Psoas muscle (tissue), 8 donors: Measurements from ENCODE around the gene CYP3A5. TPM values are rescaled to one million over a fixed set of nuclear protein-coding genes. Genes with fewer than 3 reads are reported as not detected.
"Not testable (repeated sequence)": the region's sequence is repeated elsewhere in the genome, so short reads cannot be mapped to it uniquely, and the experiment has no call there.

Experiments used
- ATAC-seq, 4 donors: fragments of 200-7000 bp; cut with Tn5 transposase; one replicate each; pipeline ENCODE4 v1.9.1; 2020; ENCODE audit warnings: moderate library complexity in 3 of 4, mild to moderate bottlenecking in 2 of 4
- DNase-seq, 2 donors: peaks; one replicate each; pipeline ENCODE4 v3.0.0-alpha.2; 2020
- H3K27ac ChIP-seq: fragments of 200-600 bp; one replicate; pipeline ENCODE4 v1.8.0; 2022
- H3K27me3 ChIP-seq, 3 donors: fragments of 200-600 bp in 1 of 3; one replicate each; pipeline versions ENCODE4 v1.6.1 to v1.8.0; 2013 to 2022; ENCODE audit warnings: low read length in 2 of 3, mild to moderate bottlenecking in 2 of 3, moderate library complexity in 1 of 3; ENCODE audit not compliant: insufficient read depth in 3 of 3
- H3K36me3 ChIP-seq, 2 donors: fragments of 200-600 bp in 1 of 2; one replicate each; pipeline versions ENCODE4 v1.6.1 to v1.8.0; 2013 to 2022; ENCODE audit warnings: low read depth in 1 of 2, mild to moderate bottlenecking in 1 of 2, moderate library complexity in 1 of 2; ENCODE audit not compliant: insufficient read depth in 1 of 2
- H3K4me1 ChIP-seq: fragments of 200-600 bp; one replicate; pipeline ENCODE4 v1.8.0; 2022
- H3K4me3 ChIP-seq: fragments of 200-600 bp; one replicate; pipeline ENCODE4 v1.8.0; 2022; ENCODE audit warnings: mild to moderate bottlenecking
- H3K9me3 ChIP-seq: fragments of 200-600 bp; one replicate; pipeline ENCODE4 v1.8.0; 2022
- WGBS, 3 donors: extraction: QIAGEN DNeasy Blood & Tissue Kit; methylation state at CpG; one replicate each; pipeline versions ENCODE4 v1.1.6 to v1.1.7; 2013; 5-methylcytosine and 5-hydroxymethylcytosine counted together
- intact Hi-C, 2 donors: fragments of 100-400 bp; cut with DNase I; formaldehyde crosslinking; loops; one replicate each; pipeline versions ENCODE4 v1.11.0 to v1.14.2; 2022
- long read RNA-seq, 2 donors: library from polyadenylated mRNA; unstranded; transcript quantifications; one replicate each; pipeline ENCODE4 v2.0.0, GENCODE V29; 2021
- polyA plus RNA-seq, 3 donors: library from polyadenylated mRNA; stranded (reverse); fragments of 200-250 nt; gene quantifications; one replicate each; pipeline ENCODE4 v1.2.3, GENCODE V29; 2013
- total RNA-seq, 4 donors: library from RNA; stranded (reverse); fragmentation: NEBNext Ultra II Directional in 2 of 4; extraction: Animal tissue kit (Norgen Biotek cat#: 25700) in 2 of 4; gene quantifications; one replicate each; pipeline versions ENCODE4 v1.2.1 to v1.2.4, GENCODE V29; 2021 to 2023
- TF ChIP-seq, protein P1 (sequence below): fragments of 200-600 bp; IDR thresholded peaks from one replicate; pipeline ENCODE4 v1.8.0; 2022; ENCODE audit warnings: antibody characterized with exemption
- donor health status: healthy with polysubstance abuse.
- donor health status: DM: no; HTN: no; CAD: no; lungs with moderate emphysema.
- donor health status: Bipolar disorder and iron deficiency.
- donor health status: healthy.
- donor health status: DM: yes; HTN: yes; CAD: no.
- donor health status: DM: no; HTN: no; CAD: no.
- donor health status: DM: no; HTN: no; CAD: no.
- donor health status: DM: yes; HTN: yes; CAD: no.

CYP3A5 gene
- total RNA-seq (1 to 10 TPM in 2 of 4 donors, under 1 TPM in 2; 0.12 to 2.4 (median 0.71) TPM), polyA plus RNA-seq (under 1 TPM; 0.13 to 0.52 (median 0.32) TPM)
- long read RNA-seq, donor 1, result 0 reads
- long read RNA-seq, donor 2, partial matches to known transcripts, result 1 of 3 reads
- long read RNA-seq, donor 2, other reads (novel, unspliced or antisense), result 0 of 3 reads

DNA sequence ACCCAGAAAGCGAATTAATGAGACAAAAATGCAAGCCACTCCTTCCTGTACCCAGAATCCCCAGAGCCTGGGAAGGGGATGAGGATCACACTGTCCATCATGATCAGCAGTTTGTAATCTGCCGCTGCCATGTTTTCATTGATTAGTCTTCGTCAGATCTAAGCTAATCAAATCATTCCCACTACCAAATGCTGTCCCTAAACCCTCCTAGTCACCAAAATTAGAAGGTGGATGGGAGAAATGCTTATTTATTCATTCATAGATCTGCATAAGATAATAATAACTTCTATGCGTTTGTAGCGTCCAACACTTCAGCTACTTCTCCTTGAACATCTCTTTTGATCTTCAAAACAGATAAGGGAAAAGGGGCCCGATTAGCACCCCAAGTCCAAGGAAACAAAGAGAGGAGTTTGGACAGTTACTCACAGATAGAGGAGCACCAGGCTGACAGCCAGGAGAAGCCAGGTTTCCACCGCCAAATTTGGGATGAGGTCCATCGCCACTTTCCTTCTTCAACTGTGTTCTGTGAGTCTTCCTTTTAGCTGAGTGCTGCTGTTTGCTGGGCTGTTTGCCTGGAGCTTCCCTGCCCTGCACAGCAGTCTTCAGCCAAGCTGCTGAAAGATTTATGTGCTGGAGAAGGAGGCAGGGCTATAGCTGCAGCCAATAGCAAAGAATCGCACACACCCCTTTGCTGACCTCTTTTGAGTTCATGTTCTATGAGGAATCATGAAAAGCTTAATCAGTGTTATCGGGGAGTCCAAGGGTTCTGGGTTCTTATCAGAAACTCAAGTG is at the start of gene CYP3A5:
Gene CYP3A5, minus strand, starts transcription at position 597 of the 792 bp plus-strand sequence. Its CDS starts 100 bp downstream, at position 497.
- ATAC-seq, result peak; percentile 80 to 99 (median 98)
- intact Hi-C loops, result no loop called here
- WGBS, 3 donors, result 43 to 61% (median 48%) methylated on average over 10 of the region's 10 CpGs
- H3K4me3 ChIP-seq, result peak within 1 kb of the TSS; percentile 29
- no peaks in the 10 kb centered on the region for H3K27me3 ChIP-seq
- DNase-seq, result peak; percentile 14 to 70
- peaks cover 13% of the 10 kb centered on the region for H3K4me1 ChIP-seq
- H3K9me3 ChIP-seq, result no peaks in the 10 kb centered on the region
- no peak within 1 kb of the TSS for H3K27ac ChIP-seq
- TF ChIP-seq, protein P1, sequence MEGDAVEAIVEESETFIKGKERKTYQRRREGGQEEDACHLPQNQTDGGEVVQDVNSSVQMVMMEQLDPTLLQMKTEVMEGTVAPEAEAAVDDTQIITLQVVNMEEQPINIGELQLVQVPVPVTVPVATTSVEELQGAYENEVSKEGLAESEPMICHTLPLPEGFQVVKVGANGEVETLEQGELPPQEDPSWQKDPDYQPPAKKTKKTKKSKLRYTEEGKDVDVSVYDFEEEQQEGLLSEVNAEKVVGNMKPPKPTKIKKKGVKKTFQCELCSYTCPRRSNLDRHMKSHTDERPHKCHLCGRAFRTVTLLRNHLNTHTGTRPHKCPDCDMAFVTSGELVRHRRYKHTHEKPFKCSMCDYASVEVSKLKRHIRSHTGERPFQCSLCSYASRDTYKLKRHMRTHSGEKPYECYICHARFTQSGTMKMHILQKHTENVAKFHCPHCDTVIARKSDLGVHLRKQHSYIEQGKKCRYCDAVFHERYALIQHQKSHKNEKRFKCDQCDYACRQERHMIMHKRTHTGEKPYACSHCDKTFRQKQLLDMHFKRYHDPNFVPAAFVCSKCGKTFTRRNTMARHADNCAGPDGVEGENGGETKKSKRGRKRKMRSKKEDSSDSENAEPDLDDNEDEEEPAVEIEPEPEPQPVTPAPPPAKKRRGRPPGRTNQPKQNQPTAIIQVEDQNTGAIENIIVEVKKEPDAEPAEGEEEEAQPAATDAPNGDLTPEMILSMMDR, result no peak
- no peaks in the 10 kb centered on the region for H3K36me3 ChIP-seq

DNA sequence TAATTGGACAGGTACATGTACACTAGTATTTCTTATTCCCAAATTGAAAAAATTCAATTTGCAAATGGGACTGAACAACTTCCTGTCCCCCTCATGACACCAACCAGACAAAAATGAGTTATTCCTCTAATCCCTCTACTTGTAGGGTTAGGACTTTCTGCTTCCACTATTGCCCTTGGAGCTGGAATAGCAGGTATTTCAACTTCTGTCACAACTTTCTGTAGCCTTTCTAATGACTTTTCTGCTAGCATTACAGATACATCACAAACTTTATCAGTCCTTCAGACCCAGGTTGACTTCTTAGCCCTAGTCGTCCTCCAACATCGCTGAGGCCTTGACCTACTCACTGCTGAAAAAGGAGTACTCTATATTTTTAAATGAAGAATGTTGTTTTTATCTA is 48.8 kb upstream of the CYP3A5 start:
- DNase-seq, result no peak
- no peaks in the 10 kb centered on the region for H3K27me3 ChIP-seq
- H3K4me1 ChIP-seq, result no peaks in the 10 kb centered on the region
- 96 to 100% (median 98%) methylated on average over 2 of the region's 2 CpGs for WGBS, 3 donors
- H3K36me3 ChIP-seq, result no peaks in the 10 kb centered on the region
- intact Hi-C loops, result no loop called here
- ATAC-seq, result no peak
- no peak overlapping the region for H3K4me3 ChIP-seq
- H3K27ac ChIP-seq, result no peak overlapping the region
- H3K9me3 ChIP-seq, result no peaks in the 10 kb centered on the region
- TF ChIP-seq, protein P1, result no peak

DNA sequence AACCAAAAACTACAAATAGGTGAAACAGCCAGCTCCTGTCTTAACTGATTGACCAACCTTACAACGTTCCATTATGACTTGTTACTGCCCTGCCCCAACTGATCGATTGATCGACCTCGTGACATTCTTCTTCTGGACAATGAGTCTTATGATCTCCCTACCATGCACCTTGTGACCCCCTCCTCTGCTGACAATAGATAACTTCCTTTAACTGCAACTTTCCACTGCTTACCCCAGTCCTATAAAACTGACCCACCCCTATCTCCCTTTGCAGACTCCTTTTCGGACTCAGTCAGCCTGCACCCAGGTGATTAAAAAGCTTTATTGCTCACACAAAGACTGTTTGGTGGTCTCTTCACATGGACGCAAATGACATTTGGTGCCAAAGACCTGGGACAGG is 43.4 kb upstream of the CYP3A5 start:
- H3K9me3 ChIP-seq, H3K4me3 ChIP-seq, H3K4me1 ChIP-seq, H3K27me3 ChIP-seq, intact Hi-C loops, H3K27ac ChIP-seq, H3K36me3 ChIP-seq, DNase-seq, ATAC-seq: not testable (repeated sequence)
- WGBS, 3 donors, result 92 to 93% (median 92%) methylated on average over 6 of the region's 6 CpGs

DNA sequence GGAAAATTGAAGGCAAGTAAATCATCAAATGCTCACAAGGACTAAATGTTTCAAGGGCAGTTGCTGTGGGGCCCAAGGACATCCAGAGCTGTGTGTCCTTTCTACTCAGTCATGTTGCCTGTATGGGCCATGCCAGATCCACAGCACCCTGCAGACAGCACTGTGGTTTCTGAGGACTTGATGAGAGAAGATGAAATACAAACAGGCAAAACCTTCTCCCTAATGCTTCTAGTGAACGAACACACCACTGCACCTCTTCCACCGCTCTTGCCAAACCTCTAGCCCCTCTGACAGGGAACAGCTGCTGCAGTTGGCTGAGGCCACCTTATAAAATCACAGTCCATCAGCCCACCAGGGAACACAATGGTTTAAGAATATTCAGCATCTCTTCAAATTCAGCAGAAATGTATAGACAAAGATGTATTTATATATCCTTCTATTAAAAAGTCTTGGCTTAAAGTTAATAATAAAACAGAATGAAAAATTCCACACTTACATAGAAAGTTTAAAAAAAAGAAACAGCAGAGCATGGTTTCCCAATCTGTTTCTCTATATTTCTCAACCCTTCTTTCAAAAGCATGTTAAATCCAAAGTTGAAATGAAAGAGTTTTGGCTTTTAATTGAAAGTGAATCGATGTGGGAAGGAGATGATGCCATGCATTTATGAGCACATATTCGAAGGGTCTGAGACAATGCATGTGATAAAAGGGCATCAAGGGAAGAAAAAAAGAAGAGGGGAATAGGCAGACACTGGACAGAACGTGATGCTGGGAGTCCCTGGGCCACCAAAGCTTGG is 41.2 kb upstream of the CYP3A5 start:
- no peak overlapping the region for H3K27ac ChIP-seq
- H3K4me1 ChIP-seq, result no peaks in the 10 kb centered on the region
- intact Hi-C loops, result no loop called here
- ATAC-seq, result no peak
- H3K36me3 ChIP-seq, result no peaks in the 10 kb centered on the region
- peaks cover 6% of the 10 kb centered on the region for H3K9me3 ChIP-seq
- DNase-seq, result no peak
- no peak overlapping the region for H3K4me3 ChIP-seq
- no peaks in the 10 kb centered on the region for H3K27me3 ChIP-seq
- 42 to 62% (median 47%) methylated on average over 5 of the region's 5 CpGs for WGBS, 3 donors
- TF ChIP-seq, protein P1, result no peak
